SK-N-SH (cell line): ENCODE measurements around the gene USP22. TPM values are rescaled to one million over a fixed set of nuclear protein-coding genes. Genes with fewer than 3 reads are reported as not detected.

ENCODE experiments used
- CTCF ChIA-PET: fragments of 300-600, 350-600 bp; formaldehyde crosslinking; extraction: SDS; loops from one replicate; lab custom pipeline; 2021; lab: Yijun Ruan, JAX
- POLR2A ChIA-PET: fragments of 350-600 bp; sonication (Branson Sonifier 250); formaldehyde crosslinking; extraction: SDS; loops from one replicate; lab custom pipeline; 2020; ENCODE audit warnings: antibody characterized with exemption, inconsistent platforms; lab: Yijun Ruan, JAX
- DNase-seq: peaks from one replicate; pipeline ENCODE4 v3.0.0; 2012
- H2AFZ ChIP-seq: fragments of 200-600 bp; sonication (generic); 2 replicates; pipeline ENCODE4 v1.8.1; 2016; ENCODE audit warnings: antibody characterized with exemption, mild to moderate bottlenecking, low read depth
- H3F3A ChIP-seq: fragments of 200-600 bp; sonication (generic); replicated peaks from 2 replicates; pipeline ENCODE3; 2016; ENCODE audit warnings: antibody characterized with exemption, mild to moderate bottlenecking; ENCODE audit not compliant: insufficient read depth
- H3K27ac ChIP-seq, 2 experiments: fragments of 200-500 bp in 1 of 2; fragments of 200-600 bp in 1 of 2; sonication (Bioruptor generic) in 1 of 2; sonication (generic), shearing (Covaris generic) in 1 of 2; 2 replicates each; pipeline versions ENCODE4 v1.5.1 to v1.6.1; 2014 to 2016; ENCODE audit warnings: low read depth in 2 of 2, inconsistent platforms in 1 of 2, low read length in 1 of 2, mild to moderate bottlenecking in 1 of 2, mixed read lengths in 1 of 2
- H3K27me3 ChIP-seq: fragments of 200-600 bp; sonication (generic), shearing (Covaris generic); 2 replicates; pipeline ENCODE4 v1.6.1; 2016; ENCODE audit warnings: mixed run types; ENCODE audit not compliant: insufficient read depth
- H3K36me3 ChIP-seq, 2 experiments: fragments of 200-500 bp in 1 of 2; fragments of 200-600 bp in 1 of 2; sonication (Bioruptor generic) in 1 of 2; sonication (generic) in 1 of 2; replicated peaks in 1 of 2; 2 replicates each; pipeline versions ENCODE3 to v1.5.1; 2014 to 2016; ENCODE audit warnings: low read length in 1 of 2, mild to moderate bottlenecking in 1 of 2; ENCODE audit not compliant: insufficient read depth in 2 of 2, control insufficient read depth in 1 of 2
- H3K4me1 ChIP-seq, 2 experiments: fragments of 200-500 bp in 1 of 2; fragments of 200-600 bp in 1 of 2; sonication (Bioruptor generic) in 1 of 2; sonication (generic), shearing (Covaris generic) in 1 of 2; 2 replicates each; pipeline versions ENCODE4 v1.5.1 to v1.6.1; 2014 to 2016; ENCODE audit warnings: low read depth in 1 of 2, low read length in 1 of 2, mixed run types in 1 of 2; ENCODE audit not compliant: insufficient read depth in 2 of 2, control insufficient read depth in 1 of 2
- H3K4me2 ChIP-seq: fragments of 200-600 bp; sonication (generic), shearing (Covaris generic); 2 replicates; pipeline ENCODE4 v1.6.1; 2017; ENCODE audit warnings: mixed run types
- H3K4me3 ChIP-seq, 2 experiments: fragments of 200-500 bp in 1 of 2; fragments of 200-600 bp in 1 of 2; sonication (Bioruptor generic) in 1 of 2; sonication (generic), shearing (Covaris generic) in 1 of 2; 2 replicates each; pipeline versions ENCODE4 v1.5.1 to v1.8.1; 2014 to 2016; ENCODE audit warnings: low read depth in 2 of 2, inconsistent platforms in 1 of 2, low read length in 1 of 2, mild to moderate bottlenecking in 1 of 2, mixed read lengths in 1 of 2, moderate library complexity in 1 of 2
- H3K79me2 ChIP-seq: fragments of 200-600 bp; sonication (generic); 2 replicates; pipeline ENCODE4 v1.8.1; 2017; ENCODE audit warnings: mild to moderate bottlenecking; ENCODE audit not compliant: insufficient read depth
- H3K9ac ChIP-seq: fragments of 200-600 bp; sonication (generic); 2 replicates; pipeline ENCODE4 v1.6.1; 2017; ENCODE audit warnings: mixed run types
- H3K9me2 ChIP-seq: fragments of 200-600 bp; sonication (generic); 2 replicates; pipeline ENCODE4 v1.6.1; 2017; ENCODE audit warnings: mixed run types
- H3K9me3 ChIP-seq: fragments of 200-600 bp; sonication (generic); 2 replicates; pipeline ENCODE4 v1.6.1; 2017; ENCODE audit warnings: mixed run types, mild to moderate bottlenecking, moderate library complexity
- H4K20me1 ChIP-seq: fragments of 200-600 bp; sonication (generic); 2 replicates; pipeline ENCODE4 v1.6.1; 2017; ENCODE audit warnings: mild to moderate bottlenecking, mixed run types; ENCODE audit not compliant: insufficient read depth
- CHD2 ChIP-seq: fragments of 150-350 bp; IDR thresholded peaks from 2 replicates; pipeline ENCODE4 v1.6.1; 2018; ENCODE audit warnings: low read length; ENCODE audit not compliant: partially characterized antibody
- ELF1 ChIP-seq: IDR thresholded peaks from 2 replicates; pipeline ENCODE4 v1.4.0; 2012
- EP300 ChIP-seq, 2 experiments: IDR thresholded peaks; 2 replicates each; pipeline versions ENCODE4 v1.4.0 to v1.6.1; 2012; ENCODE audit warnings: borderline replicate concordance in 1 of 2, low read depth in 1 of 2, low read length in 1 of 2
- FOSL2 ChIP-seq: IDR thresholded peaks from 2 replicates; pipeline ENCODE4 v1.4.0; 2012; ENCODE audit warnings: low read depth, mild to moderate bottlenecking, moderate library complexity, borderline replicate concordance
- FOXJ3 ChIP-seq: sonication (generic); formaldehyde crosslinking; IDR thresholded peaks from 2 replicates; pipeline ENCODE4 v1.5.1; 2020; ENCODE audit warnings: mild to moderate bottlenecking, missing genetic modification reagents
- FOXM1 ChIP-seq: IDR thresholded peaks from 2 replicates; pipeline ENCODE4 v1.4.0; 2012; ENCODE audit warnings: low read depth, mild to moderate bottlenecking
- GABPA ChIP-seq: IDR thresholded peaks from 2 replicates; pipeline ENCODE4 v1.4.0; 2012; ENCODE audit warnings: low read depth, mild to moderate bottlenecking
- JUND ChIP-seq: IDR thresholded peaks from 2 replicates; pipeline ENCODE4 v1.4.0; 2012
- NRF1 ChIP-seq: IDR thresholded peaks from 2 replicates; pipeline ENCODE4 v1.6.1; 2012; ENCODE audit warnings: low read depth, mild to moderate bottlenecking, low read length
- RAD21 ChIP-seq: IDR thresholded peaks from 2 replicates; pipeline ENCODE4 v1.6.1; 2012; ENCODE audit warnings: mild to moderate bottlenecking, low read length
- RCOR1 ChIP-seq: fragments of 150-350 bp; IDR thresholded peaks from 2 replicates; pipeline ENCODE4 v1.6.1; 2017; ENCODE audit warnings: antibody characterized with exemption, low read length
- RFX5 ChIP-seq: IDR thresholded peaks from 2 replicates; pipeline ENCODE4 v1.6.1; 2012; ENCODE audit warnings: mild to moderate bottlenecking, improper control_type of control experiment, low read length
- SMC3 ChIP-seq: IDR thresholded peaks from 2 replicates; pipeline ENCODE4 v1.6.1; 2012; ENCODE audit warnings: low read depth, low read length, improper control_type of control experiment
- TAF1 ChIP-seq: IDR thresholded peaks from 2 replicates; pipeline ENCODE4 v1.6.1; 2012; ENCODE audit warnings: low read depth, mild to moderate bottlenecking, low read length, moderate library complexity, borderline replicate concordance
- YY1 ChIP-seq: IDR thresholded peaks from 2 replicates; pipeline ENCODE4 v1.4.0; 2012; ENCODE audit warnings: low read depth, mild to moderate bottlenecking
- WGBS: methylation state at CpG from one replicate; pipeline ENCODE4 v1.1.6; 2017; ENCODE audit warnings: low lambda C conversion rate; 5-methylcytosine and 5-hydroxymethylcytosine counted together
- polyA plus RNA-seq, 3 experiments: library from polyadenylated mRNA; depleted of rRNA; stranded (reverse); fragments of >200 nt; gene quantifications; 2 replicates each; pipeline ENCODE4 v1.2.3, GENCODE V29; 2012
- TF ChIP-seq, protein P1 (sequence below): fragments of 150-350 bp; IDR thresholded peaks from 2 replicates; pipeline ENCODE4 v1.6.1; 2016; ENCODE audit warnings: mild to moderate bottlenecking, low read depth, low read length
- TF ChIP-seq, protein P2 (sequence below): IDR thresholded peaks from 2 replicates; pipeline ENCODE4 v1.4.0; 2012; ENCODE audit warnings: low read depth, borderline replicate concordance
- TF ChIP-seq, protein P3 (sequence below): IDR thresholded peaks from 2 replicates; pipeline ENCODE4 v1.4.0; 2012; ENCODE audit warnings: low read depth

USP22 gene
- polyA plus RNA-seq, 1 of the 3 experiments (the other 2 are of a cell fraction): 142 TPM

DNA sequence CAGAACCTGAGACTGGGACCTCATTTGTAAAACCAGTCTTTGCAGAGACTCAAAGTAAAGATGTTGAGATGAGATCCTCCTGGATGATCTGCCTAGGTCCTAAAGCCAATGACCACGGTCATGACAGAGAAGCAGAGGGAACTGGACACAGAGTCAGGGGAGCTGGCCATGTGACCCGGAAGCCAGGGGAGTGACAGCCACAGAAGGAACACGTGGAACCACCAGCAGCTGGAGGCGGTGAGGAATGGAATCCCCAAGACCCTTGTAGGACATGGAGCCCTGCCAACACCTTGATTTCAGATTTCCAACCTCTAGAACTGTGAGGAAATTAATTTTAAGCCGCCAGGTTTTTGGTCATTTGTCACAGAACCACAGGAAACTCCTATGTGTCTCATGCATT is 37.0 kb downstream of the USP22 start:
- H4K20me1 ChIP-seq: peaks cover 98% of the 10 kb centered on the region
- H3K9me3 ChIP-seq: no peaks in the 10 kb centered on the region
- TF ChIP-seq ELF1 (no peak), RCOR1 (no peak), JUND (no peak), FOSL2 (no peak), FOXJ3 (CRISPR knock-in tag) (no peak), CHD2 (no peak), GABPA (no peak), EP300 (IDR thresholded peaks at IDR 0.05; ENCODE audit: borderline replicate concordance in 1 of 2, low read depth in 1 of 2, low read length in 1 of 2) (no peak), RAD21 (no peak), TAF1 (no peak), FOXM1 (no peak), RFX5 (no peak), NRF1 (no peak), YY1 (no peak), SMC3 (no peak)
- TF ChIP-seq, protein P1, sequence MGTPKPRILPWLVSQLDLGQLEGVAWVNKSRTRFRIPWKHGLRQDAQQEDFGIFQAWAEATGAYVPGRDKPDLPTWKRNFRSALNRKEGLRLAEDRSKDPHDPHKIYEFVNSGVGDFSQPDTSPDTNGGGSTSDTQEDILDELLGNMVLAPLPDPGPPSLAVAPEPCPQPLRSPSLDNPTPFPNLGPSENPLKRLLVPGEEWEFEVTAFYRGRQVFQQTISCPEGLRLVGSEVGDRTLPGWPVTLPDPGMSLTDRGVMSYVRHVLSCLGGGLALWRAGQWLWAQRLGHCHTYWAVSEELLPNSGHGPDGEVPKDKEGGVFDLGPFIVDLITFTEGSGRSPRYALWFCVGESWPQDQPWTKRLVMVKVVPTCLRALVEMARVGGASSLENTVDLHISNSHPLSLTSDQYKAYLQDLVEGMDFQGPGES: no peak
- TF ChIP-seq, protein P2, sequence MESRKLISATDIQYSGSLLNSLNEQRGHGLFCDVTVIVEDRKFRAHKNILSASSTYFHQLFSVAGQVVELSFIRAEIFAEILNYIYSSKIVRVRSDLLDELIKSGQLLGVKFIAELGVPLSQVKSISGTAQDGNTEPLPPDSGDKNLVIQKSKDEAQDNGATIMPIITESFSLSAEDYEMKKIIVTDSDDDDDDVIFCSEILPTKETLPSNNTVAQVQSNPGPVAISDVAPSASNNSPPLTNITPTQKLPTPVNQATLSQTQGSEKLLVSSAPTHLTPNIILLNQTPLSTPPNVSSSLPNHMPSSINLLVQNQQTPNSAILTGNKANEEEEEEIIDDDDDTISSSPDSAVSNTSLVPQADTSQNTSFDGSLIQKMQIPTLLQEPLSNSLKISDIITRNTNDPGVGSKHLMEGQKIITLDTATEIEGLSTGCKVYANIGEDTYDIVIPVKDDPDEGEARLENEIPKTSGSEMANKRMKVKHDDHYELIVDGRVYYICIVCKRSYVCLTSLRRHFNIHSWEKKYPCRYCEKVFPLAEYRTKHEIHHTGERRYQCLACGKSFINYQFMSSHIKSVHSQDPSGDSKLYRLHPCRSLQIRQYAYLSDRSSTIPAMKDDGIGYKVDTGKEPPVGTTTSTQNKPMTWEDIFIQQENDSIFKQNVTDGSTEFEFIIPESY: no peak
- TF ChIP-seq, protein P3, sequence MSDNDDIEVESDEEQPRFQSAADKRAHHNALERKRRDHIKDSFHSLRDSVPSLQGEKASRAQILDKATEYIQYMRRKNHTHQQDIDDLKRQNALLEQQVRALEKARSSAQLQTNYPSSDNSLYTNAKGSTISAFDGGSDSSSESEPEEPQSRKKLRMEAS: no peak
- POLR2A ChIA-PET: interaction anchor here (0.8 kb wide), 1 partner anchor 22 kb away, joined by 3 read pairs; no protein-coding TSS in a partner anchor
- WGBS: 91% methylated on average over 5 of the region's 5 CpGs
- H3K4me1 ChIP-seq: peaks cover 0 to 6% of the 10 kb centered on the region in 2 experiments; a peak in 1 of 4 replicates
- no peaks in the 10 kb centered on the region for H3K9me2 ChIP-seq
- no peak overlapping the region for H2AFZ ChIP-seq
- no peak for DNase-seq
- H3F3A ChIP-seq: peaks cover 51% of the 10 kb centered on the region
- H3K4me2 ChIP-seq: no peak overlapping the region
- no peak overlapping the region for H3K27ac ChIP-seq
- H3K4me3 ChIP-seq: no peak overlapping the region
- peaks cover 84 to 90% of the 10 kb centered on the region in 2 experiments for H3K36me3 ChIP-seq
- CTCF ChIA-PET: interaction anchor here (1.1 to 1.8 kb wide), 4 partner anchors 11 to 113 kb away, joined by 3 to 7 read pairs (median 3); no protein-coding TSS in a partner anchor
- no peak overlapping the region for H3K9ac ChIP-seq
- H3K79me2 ChIP-seq: peaks cover 99% of the 10 kb centered on the region
- H3K27me3 ChIP-seq: no peaks in the 10 kb centered on the region
